ENCODE measurements around the gene THOC6.

GRCh38 chr16:3073448-3073847, 49.6 kb downstream of the THOC6 start:
- TF ChIP-seq CTCF (IDR thresholded peaks at IDR 0.05) (no peak), EZH2 (IDR thresholded peaks at IDR 0.05) (no peak), EZH2phosphoT487 (IDR thresholded peaks at IDR 0.05) (no peak)

Data from neural progenitor cell (in vitro differentiated cells).